Measurements from ENCODE around the gene RALGPS2.

Gene RALGPS2

DNA sequence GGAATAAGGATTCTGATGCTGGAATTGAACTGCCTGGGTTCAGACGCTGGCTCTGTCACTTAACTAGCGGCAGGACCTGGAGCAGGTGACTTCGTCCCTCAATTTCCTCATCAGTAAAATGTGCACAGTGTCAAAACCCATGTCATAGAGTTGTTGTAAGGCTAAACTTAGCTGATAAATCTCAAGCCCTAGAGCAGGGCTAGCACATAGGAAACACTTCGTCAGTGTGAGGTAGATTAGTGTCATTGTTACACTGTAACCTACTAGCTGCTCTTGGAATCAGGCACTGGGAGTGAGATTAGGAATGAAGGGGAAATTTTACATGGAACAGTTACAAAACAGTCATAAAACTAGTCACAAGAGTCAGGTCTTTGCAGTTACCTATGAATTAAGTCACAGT, 202.0 kb downstream of the RALGPS2 start:
- no peak for DNase-seq

DNA sequence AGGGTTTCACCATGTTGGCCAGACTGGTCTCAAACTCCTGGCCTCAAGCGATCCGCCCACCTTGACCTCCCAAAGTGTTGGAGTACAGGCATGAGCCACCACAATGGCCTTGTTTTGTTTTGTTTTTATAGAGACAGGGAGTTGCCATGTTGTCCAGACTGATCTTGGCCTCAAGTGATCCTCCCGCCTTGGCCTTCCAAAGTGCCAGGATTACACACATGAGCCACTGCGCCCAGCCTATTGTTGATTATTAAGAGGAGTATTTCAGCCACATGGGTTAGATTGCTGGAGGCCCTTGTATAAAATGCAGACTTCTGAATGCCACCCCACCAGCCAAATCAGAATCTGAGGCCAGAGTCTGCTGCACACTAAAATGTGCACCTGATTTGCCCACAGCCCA, 203.0 kb downstream of the RALGPS2 start:
- DNase-seq: no peak

DNA sequence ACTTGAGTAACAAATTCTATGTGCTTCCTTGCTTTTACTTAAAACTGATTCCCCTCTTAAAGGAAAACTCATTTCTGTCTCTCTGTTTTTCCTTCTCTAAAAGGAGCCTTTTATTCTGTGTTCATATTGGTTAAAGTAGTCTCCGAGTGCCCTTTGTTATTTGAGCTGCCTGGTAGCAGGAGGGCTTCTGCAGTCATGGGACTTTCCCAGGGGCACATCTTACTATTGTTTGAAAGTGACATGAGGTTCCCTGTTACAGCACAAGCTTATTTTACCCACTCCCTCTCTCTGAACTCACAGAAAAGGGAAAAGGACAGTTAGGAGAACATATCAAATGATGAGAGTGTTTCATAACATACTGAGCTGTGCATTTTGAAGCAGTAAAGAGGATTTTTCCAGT, 203.9 kb downstream of the RALGPS2 start:
- DNase-seq: no peak

DNA sequence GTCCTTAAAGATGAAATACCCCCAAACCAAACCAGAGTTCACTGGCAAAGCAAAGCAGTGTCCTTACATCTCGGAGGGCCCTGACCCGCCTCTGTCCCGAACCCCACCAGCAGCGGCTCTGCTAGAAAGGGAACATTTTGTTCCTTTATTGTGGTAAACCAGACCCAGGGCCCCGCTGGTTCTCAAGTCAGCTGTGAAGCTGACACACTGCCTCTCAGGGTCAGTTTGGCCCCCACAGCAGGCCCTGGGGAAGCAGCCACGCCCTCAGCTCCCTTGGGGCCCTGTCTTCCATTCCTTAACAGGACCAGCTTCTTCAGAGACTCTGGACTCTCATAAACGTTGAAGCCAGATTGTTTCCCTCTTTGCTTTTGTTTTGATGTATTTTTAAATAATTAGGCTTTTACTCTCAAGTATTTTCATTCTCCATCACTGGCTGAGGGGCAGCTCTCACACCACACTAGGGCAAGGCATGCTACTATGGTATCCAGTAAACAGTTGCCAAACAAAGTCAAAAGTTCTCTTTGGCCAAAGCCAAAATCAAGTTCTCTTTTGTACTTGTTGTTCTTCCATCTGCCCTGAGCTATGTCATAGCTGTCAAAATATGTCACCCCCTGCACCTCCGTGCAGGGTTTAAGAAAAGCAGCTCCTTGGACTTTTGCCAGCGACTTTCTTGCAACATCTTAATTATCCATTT, 207.0 kb downstream of the RALGPS2 start:
- no peak for DNase-seq

DNA sequence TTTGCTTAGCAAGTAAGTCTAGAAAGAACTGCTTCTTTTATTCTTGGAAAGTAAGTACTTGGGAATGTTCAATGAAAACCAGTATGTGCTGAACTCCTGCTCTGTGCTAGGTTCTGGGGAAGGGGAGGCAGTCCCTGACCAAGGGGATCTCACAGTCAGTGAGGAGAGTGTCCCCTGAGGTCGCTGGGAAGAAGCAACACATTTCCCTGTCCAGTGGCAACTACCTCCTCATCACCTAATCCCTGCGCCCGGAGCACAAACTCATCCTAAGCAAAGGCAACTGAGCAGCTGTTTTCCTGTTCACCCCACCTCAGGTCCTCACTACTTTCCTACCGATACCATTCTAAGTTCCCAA, 207.5 kb downstream of the RALGPS2 start:
- DNase-seq: no peak

DNA sequence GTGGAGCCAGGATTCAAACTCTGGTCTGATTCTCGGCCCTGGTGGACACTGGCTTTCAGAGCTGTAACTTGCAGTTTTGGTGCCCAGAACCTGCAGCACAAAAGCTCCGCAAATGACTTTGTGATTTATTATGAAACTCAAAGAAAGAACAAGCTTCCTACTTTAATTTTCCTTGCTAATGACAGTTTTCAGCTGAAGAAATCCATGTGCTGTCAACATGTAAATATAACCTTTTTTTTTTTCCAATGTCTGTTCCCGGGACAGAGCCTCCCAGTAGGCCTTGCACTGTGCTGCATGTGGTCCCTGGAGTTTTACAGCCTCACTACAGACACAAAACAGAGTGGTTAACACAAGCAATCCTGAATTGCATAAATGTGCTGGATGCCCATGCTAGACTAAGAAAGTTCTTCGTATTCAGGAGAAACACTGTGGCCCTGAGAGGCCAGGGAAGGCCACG, 208.1 kb downstream of the RALGPS2 start:
- no peak for DNase-seq

DNA sequence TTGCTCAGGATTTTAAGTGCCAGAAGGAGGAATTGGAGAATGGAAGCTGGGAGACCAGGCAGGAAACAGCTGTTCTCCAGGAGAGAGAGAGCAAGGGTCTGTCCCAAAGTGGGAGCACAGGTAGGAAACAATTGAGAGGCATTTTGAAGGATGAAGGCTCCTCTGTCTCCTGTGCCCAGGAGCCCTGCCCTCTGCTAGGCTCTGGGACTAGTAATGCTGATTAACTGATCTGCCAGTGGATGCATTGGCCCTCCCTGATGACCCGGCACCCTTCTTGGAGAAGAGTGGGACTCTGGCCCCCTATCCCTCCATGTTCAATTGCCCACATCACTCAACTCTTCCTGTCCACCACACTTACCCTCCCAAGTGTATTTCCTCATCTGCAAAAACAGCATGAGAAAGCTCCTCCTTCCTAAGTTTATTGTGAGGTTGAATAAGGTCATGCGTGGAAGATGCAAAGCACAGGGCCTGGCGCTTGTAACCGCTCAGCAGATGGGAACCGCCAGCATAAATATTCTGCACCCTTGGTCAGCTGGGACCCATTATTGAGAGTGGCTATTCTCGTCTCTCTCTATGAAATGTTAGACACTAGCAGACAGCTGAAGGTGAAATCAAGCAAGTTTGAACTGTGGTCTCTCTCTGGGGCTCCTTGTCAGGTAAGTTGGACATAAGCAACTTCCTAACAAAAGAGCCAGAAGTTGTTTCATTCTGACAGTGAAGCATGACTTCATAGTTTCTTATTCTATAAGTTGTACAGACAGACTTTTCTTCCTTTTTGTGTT, 208.9 kb downstream of the RALGPS2 start:
- DNase-seq: no peak

DNA sequence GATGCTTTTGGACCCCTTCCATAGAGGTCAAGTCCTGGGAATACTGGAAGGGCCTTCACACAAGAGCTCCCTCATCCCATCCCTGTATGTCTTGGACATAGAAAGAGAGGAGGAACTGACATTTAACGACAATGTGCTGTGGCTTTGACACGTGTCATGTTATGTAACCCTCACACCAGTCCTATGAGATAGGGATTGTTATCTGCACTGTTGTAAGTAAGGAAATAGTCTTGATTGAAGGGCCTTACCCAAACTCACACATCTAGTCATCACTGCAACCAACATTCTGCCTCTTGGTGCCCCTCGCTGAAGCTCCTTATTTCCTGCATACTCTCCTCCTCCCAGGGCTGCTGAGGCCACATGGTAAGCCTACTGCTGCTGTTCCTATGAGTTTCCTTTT, 209.5 kb downstream of the RALGPS2 start:
- no peak for DNase-seq

DNA sequence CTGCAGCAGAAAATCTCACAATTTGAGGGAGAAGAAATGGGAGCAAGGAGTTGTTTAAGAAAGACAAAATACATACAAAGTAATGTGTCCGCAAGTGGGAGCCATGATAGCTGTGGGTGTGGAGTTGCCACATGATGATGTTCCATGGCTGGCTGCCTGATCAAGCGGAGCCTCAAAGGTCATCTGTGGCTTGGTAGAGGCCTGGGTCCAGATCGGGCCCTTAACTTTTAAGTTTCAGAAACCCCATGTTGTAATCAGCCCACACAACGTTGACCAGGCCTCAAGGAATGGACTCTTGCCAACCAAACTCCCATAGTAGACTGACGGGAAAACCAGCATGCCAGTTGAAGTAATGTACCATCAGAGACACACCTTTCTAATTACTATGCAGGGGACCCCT, 210.6 kb downstream of the RALGPS2 start:
- no peak for DNase-seq

DNA sequence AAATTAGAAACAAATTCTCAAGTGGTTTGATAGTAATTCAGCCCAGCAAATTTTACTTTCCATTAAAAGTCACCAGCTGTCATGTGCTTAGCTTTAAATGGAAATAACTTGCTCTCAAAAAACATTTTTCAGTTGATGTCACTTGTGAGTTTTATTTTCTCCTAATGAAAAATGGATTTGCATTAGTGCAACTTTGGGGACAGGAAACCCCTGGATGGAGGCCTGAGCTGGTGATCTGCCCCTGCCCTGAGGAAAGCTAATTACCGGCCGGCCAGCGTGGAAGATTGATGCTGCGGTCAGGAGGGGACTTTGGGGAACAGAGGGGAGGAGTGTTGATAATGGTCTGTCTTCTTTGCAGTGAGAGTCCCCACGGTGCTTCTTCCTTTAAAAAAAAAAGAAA, 212.7 kb downstream of the RALGPS2 start:
- no peak for DNase-seq

DNA sequence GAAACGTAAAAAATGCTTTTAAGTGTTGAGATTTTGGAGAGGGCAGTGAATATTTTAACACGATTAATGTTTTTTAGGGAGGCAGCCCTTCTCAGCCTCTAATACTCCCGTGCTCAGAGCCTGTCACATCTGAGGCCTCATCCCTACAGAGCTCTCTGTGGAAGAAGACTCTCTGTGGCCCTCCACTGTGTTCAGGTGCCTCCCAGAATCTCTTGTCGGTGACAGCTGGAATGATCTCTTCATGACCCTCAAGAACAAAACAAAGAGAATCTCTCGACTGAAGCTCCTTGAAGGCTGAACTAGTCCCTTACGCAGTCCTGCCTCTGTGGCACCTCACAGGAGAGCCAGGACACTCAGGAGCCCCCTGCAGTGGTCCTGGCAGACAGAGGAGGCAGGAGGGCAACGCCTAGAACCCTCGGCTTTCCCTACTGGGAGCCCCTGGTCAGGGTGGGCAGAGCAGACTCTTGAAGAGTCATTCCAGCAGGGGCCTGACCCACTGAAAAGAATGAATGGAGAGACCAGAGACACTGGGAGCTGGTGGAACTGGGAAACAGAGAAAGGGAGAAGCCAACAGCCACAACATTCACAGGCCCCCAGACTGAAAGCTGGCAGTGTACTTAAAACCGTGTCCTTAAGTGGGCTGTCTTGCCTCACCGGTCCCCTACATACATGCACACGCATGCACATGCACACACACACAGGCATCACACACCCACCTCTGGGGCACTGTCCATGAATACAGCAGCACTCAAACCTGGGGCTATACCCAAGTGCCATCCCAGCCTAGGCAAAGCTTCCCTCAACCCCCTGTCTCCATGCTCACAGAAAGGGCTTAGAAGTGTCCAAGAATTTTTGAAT, 213.3 kb downstream of the RALGPS2 start:
- no peak for DNase-seq

DNA sequence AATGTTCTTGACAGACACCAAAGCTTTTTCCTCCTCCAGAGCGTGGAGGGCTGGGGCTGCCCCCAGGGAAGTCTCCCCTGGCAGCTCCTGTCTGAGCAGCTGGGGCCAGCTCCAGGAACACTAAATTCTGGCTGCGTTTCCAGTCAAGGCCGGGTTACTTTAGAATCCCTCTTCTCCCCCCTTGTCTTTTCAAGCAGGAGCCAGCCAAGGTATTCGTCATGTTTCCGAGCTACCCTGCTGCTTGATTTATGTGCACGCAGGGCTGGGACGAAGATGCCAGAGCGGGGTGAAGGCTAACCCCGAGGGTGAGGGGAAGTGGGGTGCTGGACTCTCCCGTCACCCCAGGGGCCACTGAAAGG, 213.9 kb downstream of the RALGPS2 start:
- DNase-seq: no peak

DNA sequence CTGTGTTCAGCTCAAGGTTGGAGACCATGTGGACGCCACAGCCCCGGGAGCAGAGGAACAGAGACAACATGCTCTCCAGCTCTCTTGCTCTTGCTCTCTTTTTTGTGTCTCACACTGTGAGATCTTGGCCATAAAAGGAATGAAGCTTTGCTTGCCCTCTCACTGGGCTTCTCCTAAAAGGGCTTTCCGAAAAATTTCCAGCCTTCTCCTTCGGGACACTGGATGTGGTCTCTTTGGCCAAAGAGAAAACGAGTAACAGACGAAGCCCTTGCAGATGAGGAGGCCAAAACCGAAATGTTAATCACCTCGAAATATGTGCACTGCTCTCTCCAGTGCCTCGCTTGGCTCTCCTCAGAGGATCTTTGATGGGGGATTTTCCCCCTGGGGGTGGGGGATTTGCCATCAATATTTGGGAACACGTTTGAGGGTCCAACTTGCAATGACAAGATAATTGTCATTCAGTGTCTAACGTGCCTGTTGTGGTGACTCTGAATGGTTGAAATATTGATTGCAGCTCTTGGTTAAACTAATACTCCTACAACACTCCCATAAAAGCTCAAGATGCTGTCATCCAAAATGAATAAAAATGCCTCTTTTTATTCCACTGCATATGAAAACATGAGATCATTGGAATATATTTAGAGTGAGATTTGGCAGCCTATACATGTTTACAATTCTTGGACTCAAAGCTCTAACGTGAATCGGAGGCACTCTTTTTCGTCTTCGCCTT, 214.5 kb downstream of the RALGPS2 start:
- no peak for DNase-seq

DNA sequence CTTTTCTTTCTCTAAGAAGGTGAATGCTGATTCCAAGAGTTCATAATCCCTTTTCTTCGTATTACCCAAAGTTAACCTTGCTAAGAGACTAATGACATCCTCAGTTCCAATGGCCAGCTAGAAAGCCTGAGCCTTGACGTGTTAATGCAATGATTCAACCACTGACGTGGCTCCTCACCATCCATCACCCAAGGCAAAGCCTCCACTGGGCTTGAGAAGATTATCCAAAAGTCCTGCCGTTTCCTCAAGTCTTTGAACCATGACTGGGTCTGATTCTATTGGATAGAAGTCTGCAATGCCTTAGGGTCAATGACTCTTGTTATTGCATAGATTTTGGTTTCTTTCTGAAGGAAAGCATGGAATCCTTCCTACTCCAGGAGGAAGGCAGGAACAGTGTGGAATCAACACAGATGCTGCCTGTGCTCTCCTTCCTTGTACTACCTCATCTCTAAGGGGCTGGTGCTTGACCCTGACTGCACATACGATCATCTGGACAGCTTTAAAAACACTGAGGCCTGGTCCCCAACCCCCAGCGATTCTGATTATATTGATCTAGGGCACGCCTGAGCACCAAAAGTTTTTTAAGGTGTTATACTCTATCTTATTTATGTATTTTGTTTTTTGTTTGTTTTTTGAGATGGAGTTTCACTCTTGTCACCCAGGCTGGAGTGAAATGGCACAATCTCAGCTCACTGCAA, 215.2 kb downstream of the RALGPS2 start:
- no peak for DNase-seq

DNA sequence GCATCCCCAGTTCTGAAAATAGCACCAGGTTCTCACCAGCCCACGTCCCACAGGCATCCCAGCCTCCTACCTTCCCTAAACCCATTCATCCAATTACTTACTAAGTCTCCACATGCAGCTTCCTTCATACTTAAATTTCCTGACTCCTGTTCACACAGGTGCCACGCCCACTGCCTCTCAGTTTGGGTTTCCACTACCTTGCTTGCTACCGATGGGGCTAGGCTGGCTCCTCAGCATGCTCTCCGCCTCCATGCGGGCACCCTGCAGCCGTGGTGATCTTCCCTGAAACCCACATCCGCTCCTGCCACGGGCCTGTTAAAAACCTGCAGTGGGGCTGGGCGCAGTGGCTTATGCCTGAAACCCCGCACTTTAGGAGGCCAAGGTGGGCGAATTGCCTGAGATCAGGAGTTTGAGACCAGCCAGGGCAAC, 216.2 kb downstream of the RALGPS2 start:
- no peak for DNase-seq

DNA sequence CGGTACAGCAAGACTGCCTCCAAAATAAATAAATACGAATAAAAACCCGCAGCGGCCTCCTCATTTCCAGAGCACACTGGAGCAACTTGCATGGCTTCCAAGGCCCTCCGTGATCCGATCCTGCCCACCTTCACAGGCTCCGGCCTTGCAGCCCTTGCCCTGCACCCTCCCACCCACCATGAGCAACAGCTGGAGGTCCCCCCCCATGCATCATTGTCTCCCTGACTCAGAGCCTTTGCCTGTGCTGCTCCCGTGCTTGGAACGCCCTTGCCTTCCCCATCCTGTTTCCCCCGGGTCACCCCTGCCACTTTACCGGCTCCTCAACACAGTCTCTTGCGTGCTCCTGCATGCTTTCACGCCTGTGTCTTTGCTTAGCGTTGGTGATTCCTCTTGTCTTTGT, 216.8 kb downstream of the RALGPS2 start:
- no peak for DNase-seq

DNA sequence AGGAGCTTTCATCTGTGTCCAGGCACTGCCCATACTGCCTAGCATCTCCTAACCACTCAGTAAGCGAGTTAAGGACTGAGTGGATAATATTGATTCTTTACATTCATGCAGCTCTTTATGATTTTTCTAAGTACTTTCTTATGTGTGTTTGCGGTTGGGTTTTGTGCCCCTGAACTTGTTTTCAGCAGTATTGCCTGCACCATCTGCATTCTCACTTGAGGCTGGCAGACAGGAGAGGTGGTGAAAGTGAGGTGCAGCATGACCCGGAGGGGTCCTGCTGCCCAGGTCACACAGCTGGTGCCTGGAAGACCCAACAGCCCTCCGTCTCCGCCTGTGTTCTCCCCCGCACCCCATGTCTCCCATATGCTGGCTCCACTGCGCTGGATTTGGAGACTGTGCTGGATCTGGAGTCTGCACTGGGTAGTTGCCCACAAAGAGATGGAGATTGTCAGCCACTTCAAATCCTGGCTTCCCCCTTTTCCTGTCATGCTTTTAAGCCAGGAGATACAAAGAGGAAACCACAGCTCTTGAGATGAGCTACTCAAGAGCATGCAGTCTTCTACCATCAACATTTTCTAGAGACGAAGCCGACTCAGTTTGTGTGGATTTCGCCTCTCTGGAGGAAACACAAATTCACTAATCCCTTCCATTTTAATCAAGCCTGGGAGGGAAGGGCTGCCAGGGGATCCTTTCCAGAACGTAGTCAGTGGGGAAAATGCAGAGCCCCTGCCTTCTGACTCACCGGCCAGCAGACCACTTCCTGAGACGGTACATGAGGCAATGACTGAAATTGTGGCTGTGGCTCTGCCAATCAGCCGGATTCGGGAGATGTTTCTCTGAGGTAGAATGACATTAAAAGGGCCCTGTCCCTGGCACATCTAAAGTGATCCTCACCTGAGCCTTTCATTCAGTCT, 217.5 kb downstream of the RALGPS2 start:
- peak; percentile 34 for DNase-seq

DNA sequence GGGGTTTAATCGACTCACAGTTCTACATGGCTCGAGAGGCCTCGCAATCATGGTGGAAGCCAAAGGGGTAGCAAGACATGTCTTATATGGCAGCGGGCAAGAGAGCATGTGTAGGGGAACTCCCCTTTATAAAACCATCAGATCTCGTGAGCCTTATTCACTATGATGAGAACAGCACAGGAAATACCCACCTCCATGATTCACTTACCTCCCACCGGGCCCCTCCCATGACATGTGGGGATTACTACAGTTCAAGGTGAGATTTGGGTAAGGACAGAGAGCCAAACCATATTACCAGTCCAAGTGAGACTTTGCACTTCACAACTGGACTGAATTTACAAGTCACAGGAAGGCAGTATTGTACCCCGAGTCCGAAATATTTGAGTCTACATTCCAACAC, 219.7 kb downstream of the RALGPS2 start:
- no peak for DNase-seq

DNA sequence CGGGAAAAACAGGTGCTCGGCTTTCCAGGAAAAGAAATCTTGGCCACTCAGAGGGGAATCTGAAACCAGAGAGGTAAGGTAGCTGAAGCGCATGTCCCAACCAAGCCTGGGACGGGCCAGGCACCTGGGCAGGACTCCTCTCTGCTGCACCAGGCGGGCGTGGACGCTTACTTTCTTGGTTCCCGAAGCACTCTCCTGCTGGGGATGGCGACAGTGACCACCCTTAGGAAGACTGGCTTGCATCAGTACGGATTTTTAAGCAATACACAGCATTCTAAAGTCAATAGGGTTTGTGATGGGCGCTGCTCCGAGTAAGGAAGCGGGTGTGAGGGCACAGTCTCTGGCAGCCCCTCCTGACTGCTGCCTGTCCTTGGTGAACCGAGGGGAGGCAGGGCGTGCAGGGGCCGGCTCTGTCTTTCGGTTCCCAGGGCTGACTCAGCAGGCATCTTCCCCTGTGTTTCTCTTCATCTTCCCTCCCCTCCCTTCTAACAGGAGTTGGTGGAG, 220.8 kb downstream of the RALGPS2 start:
- DNase-seq: no peak

DNA sequence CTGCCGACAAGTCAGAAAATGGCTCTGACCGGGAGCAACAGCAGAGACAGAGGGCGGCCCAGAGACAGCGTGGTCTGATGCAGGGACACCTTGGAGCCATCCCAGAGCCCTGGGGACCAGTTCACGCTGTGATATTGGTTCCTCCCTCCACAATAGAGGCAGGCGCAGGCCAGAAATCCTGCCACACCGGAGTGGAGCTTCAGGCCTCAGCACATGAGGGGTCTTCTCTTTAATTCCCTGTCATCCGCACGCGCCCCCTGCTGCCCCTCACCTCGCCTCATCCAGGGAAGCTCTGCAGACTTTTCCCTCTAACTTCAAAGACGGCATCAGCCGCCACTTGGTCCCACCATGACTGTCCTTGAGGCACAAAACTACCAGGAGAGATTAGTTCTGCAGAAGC, 221.4 kb downstream of the RALGPS2 start:
- DNase-seq: no peak
